NCI-H2196 treated with DMSO at 0.1 percent for 48 hours (cell line): ENCODE results near the gene COBLL1.

ENCODE experiments used
- DNase-seq: peaks from one replicate; lab custom pipeline; 2025; ENCODE audit not compliant: unreplicated experiment; lab: John Stamatoyannopoulos, UW

The COBLL1 gene

GRCh38 chr2:164688896-164689419 is 152.7 kb downstream of the COBLL1 start:
- no peak for DNase-seq

- DNase-seq: no peak
These were observed 160.6 kb downstream of the COBLL1 start for GRCh38 chr2:164681009-164681408.

DNA sequence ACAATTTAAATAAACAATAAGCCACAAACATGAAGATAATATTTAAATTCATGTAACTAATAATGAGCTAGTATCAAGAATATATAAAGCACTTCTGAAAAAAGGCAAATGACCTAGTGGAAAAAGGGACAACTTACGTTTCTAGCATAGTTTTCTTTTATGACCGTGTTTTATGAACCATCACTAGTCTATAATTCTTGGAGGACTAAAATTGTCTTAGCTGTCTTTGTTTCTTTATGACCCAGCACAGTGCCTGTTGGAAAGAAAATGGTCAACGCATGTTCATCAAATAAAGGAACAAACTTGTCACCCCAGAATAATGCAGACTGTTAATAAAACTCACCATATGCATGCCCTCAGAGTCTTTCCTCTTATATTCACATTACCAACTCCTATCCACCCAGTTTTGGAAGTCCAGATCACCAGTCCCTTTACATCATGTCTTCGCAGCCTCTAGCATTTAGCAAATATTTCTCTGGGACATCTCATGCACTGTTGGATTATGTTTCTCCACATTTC is 162.9 kb downstream of the COBLL1 start:
- no peak for DNase-seq

DNA sequence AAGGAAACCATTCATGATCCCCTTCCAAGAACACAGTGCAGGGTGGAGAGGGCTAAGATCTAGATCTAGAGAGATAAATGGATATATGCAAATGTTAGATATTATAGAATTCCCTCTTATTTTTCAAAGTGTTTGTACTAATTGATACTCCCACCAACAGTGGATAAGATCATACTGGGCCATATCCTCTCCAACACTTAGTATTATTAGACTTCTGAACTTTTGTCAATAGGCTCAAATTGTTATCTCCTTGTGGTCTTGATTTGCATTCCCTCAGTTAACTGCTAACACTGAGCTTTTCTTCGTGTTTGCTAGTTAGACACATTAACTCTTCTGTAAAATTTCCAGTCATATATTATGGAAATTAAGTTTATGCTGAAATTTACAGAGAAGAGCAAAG is 163.9 kb downstream of the COBLL1 start:
- DNase-seq: no peak

DNA sequence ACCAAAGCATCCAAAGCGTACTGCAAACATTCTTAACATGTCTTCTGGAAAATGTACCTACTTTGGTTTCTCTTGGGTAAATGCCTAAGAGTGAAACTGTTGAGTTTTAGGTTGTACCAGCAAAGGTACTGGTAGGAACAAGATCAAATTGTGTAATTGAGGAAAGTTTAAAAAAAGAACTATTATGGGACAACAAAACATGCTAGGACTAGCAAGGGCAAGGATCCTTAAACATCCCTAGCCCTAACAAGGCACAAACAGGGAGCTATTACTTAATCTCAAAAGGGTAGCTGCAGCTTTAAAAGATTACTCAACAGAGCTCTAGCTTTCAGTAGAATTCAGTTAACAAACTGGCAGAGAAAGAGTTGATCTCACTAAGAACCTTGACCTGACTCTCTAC is 164.4 kb downstream of the COBLL1 start:
- no peak for DNase-seq

DNA sequence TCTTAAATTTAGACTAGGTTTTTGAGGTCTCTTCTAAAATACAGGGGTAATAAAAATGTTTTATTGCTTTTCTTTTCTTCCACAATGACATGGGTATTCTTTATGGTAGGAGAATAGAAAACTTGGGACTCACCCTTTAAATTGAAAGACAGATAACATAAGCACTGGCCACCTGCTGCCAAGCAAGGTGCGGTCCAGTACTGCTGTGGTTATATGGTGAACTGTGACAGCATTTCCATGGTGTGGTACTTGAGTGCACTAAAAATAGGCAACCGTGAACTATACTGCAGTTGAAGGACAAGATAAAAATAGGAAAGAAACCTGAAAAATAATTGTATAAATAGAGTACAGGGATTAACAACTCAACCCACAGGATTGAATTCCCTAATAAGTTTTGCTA is 165.9 kb downstream of the COBLL1 start:
- DNase-seq: no peak

DNA sequence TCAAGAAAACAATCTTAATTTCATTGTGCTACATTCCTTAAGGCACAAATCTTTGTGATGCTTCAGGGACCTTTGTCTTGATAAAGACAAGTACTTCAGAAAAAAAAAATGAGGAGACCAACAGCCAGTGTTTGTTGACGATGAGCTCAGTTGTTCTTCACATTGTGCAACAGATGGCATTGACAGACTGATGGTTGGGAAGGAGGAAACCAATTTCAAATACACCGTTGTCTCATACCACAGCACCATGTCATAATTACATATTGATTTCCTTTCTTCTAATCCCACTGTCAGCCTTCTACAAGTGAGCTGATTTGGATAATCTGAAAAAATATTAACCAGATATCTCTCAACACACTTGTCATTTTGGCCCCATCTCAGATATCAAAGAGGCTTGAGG is 166.6 kb downstream of the COBLL1 start:
- DNase-seq: no peak

GRCh38 chr2:164671664-164672396 is 169.8 kb downstream of the COBLL1 start:
- no peak for DNase-seq

DNA sequence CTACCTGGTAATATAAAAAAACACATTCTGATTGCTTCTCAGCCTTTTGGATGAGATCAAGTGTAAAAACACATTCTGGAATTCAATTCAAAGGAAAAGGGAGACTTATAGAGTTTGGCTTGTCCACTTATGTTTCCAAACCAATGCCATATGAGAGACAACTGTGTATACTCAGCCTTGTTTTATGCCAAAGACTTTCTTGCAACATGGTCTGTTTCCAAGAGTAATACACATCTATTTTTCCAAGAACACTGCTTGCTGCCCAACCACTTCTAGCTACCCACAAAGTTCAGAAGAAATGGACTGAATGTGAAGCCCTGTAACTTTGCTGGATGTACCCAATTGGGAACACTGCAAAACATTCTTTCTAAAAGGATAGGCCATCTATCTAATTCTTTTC is 172.3 kb downstream of the COBLL1 start:
- DNase-seq: no peak

DNA sequence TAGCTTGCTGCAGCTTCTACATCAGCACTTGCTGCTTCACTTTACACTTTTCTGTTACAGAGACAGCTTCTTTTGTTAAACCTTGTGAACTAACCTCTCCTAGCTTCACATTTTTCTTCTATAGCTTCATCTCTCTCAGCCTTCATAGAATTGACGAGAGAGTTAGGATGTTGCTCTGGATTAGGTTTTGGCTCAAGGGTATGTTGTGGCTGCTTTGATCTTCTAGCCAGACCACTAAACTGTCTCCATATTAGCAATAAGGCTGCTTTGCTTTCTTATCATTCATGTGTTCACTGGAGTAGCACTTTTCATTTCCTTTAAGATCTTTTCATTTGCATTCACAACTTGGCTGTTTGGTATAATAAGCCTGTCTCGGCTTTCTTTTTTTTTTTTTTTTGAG is 174.1 kb downstream of the COBLL1 start:
- no peak for DNase-seq

- DNase-seq: no peak
These were observed 177.6 kb downstream of the COBLL1 start for GRCh38 chr2:164664070-164664469.

GRCh38 chr2:164662868-164663631 is 178.6 kb downstream of the COBLL1 start:
- DNase-seq: no peak

DNA sequence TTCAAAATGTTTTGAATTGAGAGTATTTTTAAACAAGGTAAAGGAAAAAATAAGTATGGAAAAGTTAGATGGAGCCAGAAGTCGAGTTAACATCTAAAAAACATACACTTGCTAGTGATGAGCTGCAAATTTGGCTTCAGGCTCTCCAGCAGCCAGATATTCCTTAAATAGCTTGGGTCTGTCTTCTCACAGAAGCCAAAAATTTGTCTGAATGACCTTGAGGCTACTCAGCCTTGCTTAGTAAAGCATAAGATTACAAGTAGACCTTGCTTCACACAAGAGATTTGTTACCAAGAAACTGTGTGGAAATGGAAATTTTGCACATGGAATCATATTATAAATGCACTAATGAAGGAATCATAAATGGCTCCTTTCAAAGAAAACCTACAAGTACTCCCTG is 179.6 kb downstream of the COBLL1 start:
- no peak for DNase-seq

DNA sequence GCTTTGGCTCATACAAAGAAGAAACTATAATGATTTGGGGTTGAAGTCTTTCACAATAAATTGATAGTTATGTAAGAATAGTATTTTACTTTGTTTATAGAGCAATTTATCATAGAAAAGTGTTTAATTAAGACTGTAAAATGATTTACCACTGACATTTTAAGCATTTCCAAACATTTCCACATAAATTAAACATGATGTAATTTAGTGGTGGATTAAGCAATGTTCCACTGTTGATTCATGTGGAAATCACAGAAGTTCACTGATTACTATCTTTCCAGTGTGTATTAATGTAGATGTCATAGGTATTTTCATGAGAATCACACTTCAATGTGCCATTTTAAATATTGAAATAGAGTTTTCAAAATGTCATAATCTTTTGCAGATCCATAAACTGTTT is 180.3 kb downstream of the COBLL1 start:
- DNase-seq: no peak

DNA sequence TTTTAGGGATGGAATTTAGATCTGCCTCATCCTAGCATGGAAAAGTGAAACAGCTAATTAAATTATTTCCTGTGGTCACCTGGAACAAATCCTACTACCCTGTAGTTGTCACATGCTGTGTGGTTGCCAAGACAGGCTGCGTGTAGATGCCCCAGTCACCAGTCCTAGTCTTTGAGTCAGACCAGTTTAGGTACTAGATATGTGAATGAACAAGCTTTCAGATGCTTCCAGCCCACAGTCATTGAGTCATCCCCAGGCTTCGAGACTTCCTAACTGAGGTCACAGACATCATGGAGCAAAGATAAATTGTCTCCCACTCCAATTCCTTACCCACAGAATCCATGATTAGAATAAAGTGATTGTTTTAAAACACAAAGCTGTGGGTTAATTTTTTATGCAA is 184.5 kb downstream of the COBLL1 start:
- DNase-seq: no peak

DNA sequence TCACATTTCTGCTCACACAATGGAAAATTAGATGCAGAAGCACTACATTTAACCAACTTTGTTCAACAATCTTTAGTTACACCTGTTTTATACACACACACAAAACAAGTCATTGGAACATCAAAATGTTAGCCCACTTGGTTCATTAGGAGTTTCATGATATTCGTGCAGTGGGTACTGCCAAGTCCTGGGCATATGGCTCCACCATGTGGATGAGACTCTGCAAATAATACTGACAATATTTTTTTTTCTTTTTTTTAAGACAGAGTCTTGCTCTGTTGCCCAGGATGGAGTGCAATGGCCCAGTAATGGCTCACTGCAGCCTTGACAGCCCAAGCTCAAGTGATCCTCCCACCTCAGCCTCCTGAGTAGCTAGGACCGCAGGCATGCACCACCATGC is 185.9 kb downstream of the COBLL1 start:
- no peak for DNase-seq

GRCh38 chr2:164655336-164655735 is 186.3 kb downstream of the COBLL1 start:
- DNase-seq: no peak

DNA sequence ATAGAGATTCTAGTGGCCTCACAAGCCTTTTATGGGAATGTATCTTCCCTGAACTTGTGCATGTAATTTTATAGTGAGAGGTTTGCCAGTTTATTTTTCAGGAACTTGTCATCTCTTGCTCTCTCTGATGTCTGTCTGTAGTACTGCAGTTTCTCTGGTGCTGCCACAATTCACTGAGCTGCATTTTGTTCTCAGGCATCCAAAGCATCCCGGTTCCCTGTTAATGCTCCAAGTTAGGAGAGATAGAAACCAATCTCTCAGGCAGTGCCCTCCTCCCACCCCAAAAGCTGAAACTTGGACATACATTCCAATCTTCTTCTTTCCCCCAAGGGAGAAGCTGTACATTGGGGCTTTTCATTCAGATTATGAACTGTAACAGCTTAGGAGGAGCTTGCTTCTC is 190.3 kb downstream of the COBLL1 start:
- no peak for DNase-seq

DNA sequence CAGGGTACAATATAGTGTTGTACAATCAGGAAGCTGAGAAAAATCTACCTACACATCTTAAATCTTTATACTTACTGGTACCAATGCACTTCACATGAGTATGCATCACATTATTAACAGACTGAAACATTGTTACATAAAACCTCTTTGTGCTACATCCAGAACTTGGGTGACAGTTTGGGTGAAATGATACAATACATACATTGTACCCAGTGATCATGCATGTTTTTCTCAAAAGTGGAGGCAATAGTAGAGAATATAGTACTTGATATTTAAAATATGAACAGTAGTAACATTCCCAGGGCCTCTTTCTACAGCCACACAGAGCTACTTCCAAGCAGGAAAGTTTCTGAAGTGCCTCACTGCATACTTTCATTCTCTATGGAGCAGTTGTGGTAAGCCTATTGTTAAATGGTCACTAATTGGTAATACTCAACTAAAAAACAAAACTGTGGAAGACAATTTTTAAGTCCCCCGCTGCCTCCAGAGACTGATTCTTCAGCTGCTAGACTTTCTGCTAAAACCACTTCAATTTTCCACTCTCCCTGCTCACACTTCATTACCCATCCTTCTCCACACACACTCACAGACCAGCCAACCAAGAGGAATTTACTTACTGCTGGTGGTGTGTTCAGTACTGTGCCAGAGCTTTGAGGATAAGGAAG is 197.5 kb downstream of the COBLL1 start:
- no peak for DNase-seq

GRCh38 chr2:164642946-164643555 is 198.6 kb downstream of the COBLL1 start:
- DNase-seq: no peak

DNA sequence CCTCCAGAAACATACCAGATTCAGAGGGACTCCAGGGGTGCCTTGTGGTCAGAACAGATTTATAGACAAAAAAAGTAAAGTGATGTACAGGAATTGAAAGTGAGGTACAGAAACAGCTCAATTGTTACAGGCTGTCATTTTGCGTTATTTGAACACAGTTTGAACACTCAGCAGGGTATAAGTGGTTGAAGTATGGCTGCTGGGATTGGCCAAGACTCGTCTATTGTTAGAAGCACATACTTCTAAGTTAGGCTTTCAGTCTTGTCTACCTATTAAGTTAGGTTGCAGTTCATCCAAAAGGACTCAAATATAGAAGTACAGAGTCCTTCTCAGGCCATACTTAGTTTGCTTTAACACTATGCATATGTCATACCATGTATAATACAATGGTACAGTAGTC is 199.4 kb downstream of the COBLL1 start:
- DNase-seq: no peak
